A549 (cell line): ENCODE results near the gene DDX60. TPM values are rescaled to one million over a fixed set of nuclear protein-coding genes. Genes with fewer than 3 reads are reported as not detected.

Source experiments
- ATAC-seq, 2 experiments: fragments of 200-7000 bp in 1 of 2; fragments of >200 bp in 1 of 2; cut with Nextera tagmentation in 1 of 2; cut with Tn5 transposase in 1 of 2; 3 replicates each; pipeline versions ENCODE4 v1.8.0 to v1.9.1; 2018 to 2020; ENCODE audit warnings: mild to moderate bottlenecking in 1 of 2, moderate library complexity in 1 of 2
- CTCF ChIA-PET: fragments of 300-600 bp; sonication (Branson Sonifier 250); formaldehyde crosslinking; extraction: SDS; loops from one replicate; lab custom pipeline; 2021; ENCODE audit warnings: antibody characterized with exemption, inconsistent platforms; lab: Yijun Ruan, JAX
- POLR2A ChIA-PET: fragments of 350-600 bp; formaldehyde crosslinking; extraction: SDS; loops from one replicate; lab custom pipeline; 2021; ENCODE audit warnings: antibody characterized with exemption, inconsistent platforms; lab: Yijun Ruan, JAX
- DNase-seq, 2 experiments: peaks; one replicate each; pipeline versions ENCODE4 v3.0.0 to v3.0.0-alpha.2; 2011 to 2016; ENCODE audit warnings: low read depth in 1 of 2, low spot score in 1 of 2
- FAIRE-seq: peaks from 2 replicates; lab custom pipeline; 2011; peaks lifted over from hg19 to GRCh38; lab: Jason Lieb, UNC
- H3K27ac ChIP-seq, 2 experiments: fragments of >200 bp; sonication (Bioruptor Twin); formaldehyde crosslinking; 3 replicates each; pipeline ENCODE4 v1.5.1; 2016 to 2017
- H3K4me1 ChIP-seq: fragments of >200 bp; sonication (Bioruptor Twin); formaldehyde crosslinking; 3 replicates; pipeline ENCODE4 v1.6.1; 2016
- H3K4me2 ChIP-seq: fragments of >200 bp; sonication (Bioruptor Twin); formaldehyde crosslinking; 3 replicates; pipeline ENCODE4 v1.6.1; 2016
- H3K4me3 ChIP-seq: fragments of >200 bp; sonication (Bioruptor Twin); formaldehyde crosslinking; 3 replicates; pipeline ENCODE4 v1.5.1; 2016
- H3K9me3 ChIP-seq: fragments of >200 bp; sonication (Bioruptor Twin); formaldehyde crosslinking; 3 replicates; pipeline ENCODE4 v1.6.1; 2016
- BHLHE40 ChIP-seq: IDR thresholded peaks from 2 replicates; pipeline ENCODE4 v1.6.1; 2012; ENCODE audit warnings: low read depth, low read length, inconsistent platforms
- EHMT2 ChIP-seq: fragments of 200-600 bp; sonication (generic); IDR thresholded peaks from 2 replicates; pipeline ENCODE4 v1.6.1; 2016; ENCODE audit warnings: antibody characterized with exemption, low read depth, mild to moderate bottlenecking, moderate library complexity
- EP300 ChIP-seq, 2 experiments: fragments of >200 bp; sonication (Bioruptor Twin); formaldehyde crosslinking; IDR thresholded peaks; 2 replicates in 1 of 2; 3 replicates in 1 of 2; pipeline ENCODE4 v1.6.1; 2016 to 2017
- FOSB ChIP-seq: fragments of 250-450 bp; sonication (Bioruptor Pico); IDR thresholded peaks from 2 replicates; pipeline ENCODE4 v1.5.0; 2020; ENCODE audit warnings: mild to moderate bottlenecking, moderate library complexity
- FOXS1 ChIP-seq: fragments of 250-450 bp; sonication (Bioruptor Pico); IDR thresholded peaks from 2 replicates; pipeline ENCODE4 v1.5.0; 2020; ENCODE audit warnings: mild to moderate bottlenecking, moderate library complexity
- GATA3 ChIP-seq: IDR thresholded peaks from 2 replicates; pipeline ENCODE4 v1.6.1; 2012; ENCODE audit warnings: borderline replicate concordance
- HDAC2 ChIP-seq: fragments of 200-600 bp; sonication (generic); IDR thresholded peaks from 2 replicates; pipeline ENCODE4 v1.6.1; 2016
- HEYL ChIP-seq: fragments of 250-450 bp; sonication (Bioruptor Pico); IDR thresholded peaks from 2 replicates; pipeline ENCODE4 v1.8.0; 2021; ENCODE audit warnings: mild to moderate bottlenecking, moderate library complexity
- HOXA7 ChIP-seq: fragments of 250-450 bp; sonication (Bioruptor Pico); IDR thresholded peaks from 2 replicates; pipeline ENCODE4 v1.5.0; 2020; ENCODE audit warnings: mild to moderate bottlenecking, moderate library complexity
- JUN ChIP-seq, 2 experiments: fragments of >200 bp; sonication (Bioruptor Twin); formaldehyde crosslinking; IDR thresholded peaks; 2 replicates in 1 of 2; 3 replicates in 1 of 2; pipeline ENCODE4 v1.6.1; 2016 to 2017
- KDM1A ChIP-seq: fragments of 200-600 bp; sonication (generic); IDR thresholded peaks from 2 replicates; pipeline ENCODE4 v1.6.1; 2016; ENCODE audit warnings: low read depth, mild to moderate bottlenecking
- MAFK ChIP-seq: fragments of 450-650 bp; IDR thresholded peaks from 2 replicates; pipeline ENCODE4 v1.6.1; 2014; ENCODE audit not compliant: partially characterized antibody
- MYC ChIP-seq: IDR thresholded peaks from 2 replicates; pipeline ENCODE4 v1.6.1; 2012; ENCODE audit warnings: mild to moderate bottlenecking, inconsistent platforms, low read length, improper control_type of control experiment, borderline replicate concordance
- POLR2A ChIP-seq: IDR thresholded peaks from 2 replicates; pipeline ENCODE4 v1.6.1; 2012; ENCODE audit warnings: mild to moderate bottlenecking, low read length
- POLR2AphosphoS2 ChIP-seq: conservative IDR thresholded peaks from 2 replicates; pipeline ENCODE4 v1.6.1; 2012; ENCODE audit warnings: low read length, improper control_type of control experiment, inconsistent platforms
- RNF2 ChIP-seq: fragments of 200-600 bp; sonication (generic); IDR thresholded peaks from 2 replicates; pipeline ENCODE4 v1.6.1; 2016; ENCODE audit warnings: low read depth, mild to moderate bottlenecking, antibody characterized with exemption, moderate library complexity, borderline replicate concordance
- SMC3 ChIP-seq: fragments of >200 bp; sonication (Bioruptor Twin); formaldehyde crosslinking; IDR thresholded peaks from 3 replicates; pipeline ENCODE4 v1.6.1; 2018; ENCODE audit warnings: inconsistent platforms
- SREBF2 ChIP-seq: fragments of 450-650 bp; IDR thresholded peaks from 2 replicates; pipeline ENCODE4 v1.6.1; 2014; ENCODE audit warnings: mild to moderate bottlenecking, moderate library complexity
- ZFP36 ChIP-seq: fragments of 450-650 bp; IDR thresholded peaks from 2 replicates; pipeline ENCODE4 v1.6.1; 2014; ENCODE audit warnings: borderline replicate concordance; ENCODE audit not compliant: partially characterized antibody
- WGBS: methylation state at CpG from one replicate; pipeline ENCODE4 v1.1.6; 2017; ENCODE audit errors: missing lambda C conversion rate; 5-methylcytosine and 5-hydroxymethylcytosine counted together
- polyA plus RNA-seq, 4 experiments: library from polyadenylated mRNA; depleted of rRNA in 3 of 4; stranded (reverse); fragments of >200 nt; fragmentation: RNase III in 1 of 4; extraction: RNeasy Plus Mini Kit Qiagen cat#74134 plus additional on column Dnase treatment in 1 of 4; gene quantifications; 2 replicates in 3 of 4; 3 replicates in 1 of 4; pipeline ENCODE4 v1.2.3, GENCODE V29; 2011 to 2017
- TF ChIP-seq, protein P1 (sequence below): fragments of >200 bp; sonication (Bioruptor Twin); formaldehyde crosslinking; IDR thresholded peaks from 2 replicates; pipeline ENCODE4 v1.6.1; 2016
- TF ChIP-seq, protein P2 (sequence below): fragments of 450-650 bp; IDR thresholded peaks from 2 replicates; pipeline ENCODE4 v1.6.1; 2014; ENCODE audit warnings: antibody characterized with exemption
- TF ChIP-seq, protein P3 (sequence below): IDR thresholded peaks from 2 replicates; pipeline ENCODE4 v1.6.1; 2012; ENCODE audit warnings: low read depth, borderline replicate concordance
- TF ChIP-seq, protein P4 (sequence below): fragments of >200 bp; sonication (Bioruptor Twin); formaldehyde crosslinking; IDR thresholded peaks from 3 replicates; pipeline ENCODE4 v1.6.1; 2016
- TF ChIP-seq, protein P5 (sequence below): fragments of 250-450 bp; sonication (Bioruptor Pico); IDR thresholded peaks from 2 replicates; pipeline ENCODE4 v1.5.0; 2021; ENCODE audit warnings: mild to moderate bottlenecking, moderate library complexity, borderline replicate concordance

Gene DDX60
- polyA plus RNA-seq, 2 of the 4 experiments (the other 2 are of a cell fraction) = 1.6 to 4.4 TPM

DNA sequence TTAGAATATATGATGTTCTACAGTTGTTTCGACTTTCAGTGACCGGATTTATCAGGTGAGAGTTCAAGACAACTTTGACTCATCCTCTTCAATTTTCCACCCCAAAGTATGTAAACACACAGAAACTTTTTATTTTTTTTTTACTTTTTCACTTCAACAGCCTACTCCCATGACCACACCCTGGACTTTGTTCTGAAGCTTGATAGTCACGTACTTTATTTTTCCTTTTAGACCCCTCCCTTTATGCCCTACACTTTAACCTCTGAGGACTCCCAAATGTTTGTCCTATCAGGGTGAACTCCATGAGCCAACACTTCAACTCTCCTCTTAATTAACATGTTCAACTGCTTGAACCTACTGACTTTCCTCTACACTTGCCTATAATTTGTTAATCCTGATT, 2.5 kb upstream of the DDX60 start:
- CTCF ChIA-PET = no interaction called here

DNA sequence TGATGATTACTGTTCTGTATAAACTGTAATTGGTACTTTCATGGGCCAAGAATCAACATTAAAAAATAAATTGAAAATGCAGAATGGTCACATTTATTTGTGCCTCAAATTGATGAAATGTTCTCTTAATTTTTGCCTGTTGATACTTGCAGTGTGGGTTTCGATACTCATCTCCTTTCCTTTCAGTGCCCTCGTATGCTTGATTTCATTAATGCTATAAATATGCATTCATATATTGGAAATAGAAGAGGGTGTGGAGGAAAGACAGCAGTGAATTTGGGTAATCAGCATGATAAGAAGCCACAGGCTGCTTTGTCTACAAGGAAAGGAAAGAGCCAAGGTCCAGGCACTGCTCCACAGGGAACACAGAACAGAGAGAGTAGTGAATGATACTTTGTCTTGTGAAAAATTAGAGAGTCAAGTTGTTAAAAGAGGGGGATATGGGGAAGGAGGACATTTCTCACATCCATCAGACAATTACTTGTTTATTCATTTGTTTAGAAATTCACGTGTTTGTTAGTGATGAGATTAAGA, 1.0 kb upstream of the DDX60 start:
- DNase-seq = no peak
- TF ChIP-seq MAFK (no peak), HDAC2 (no peak), SMC3 (no peak), SREBF2 (no peak), JUN (IDR thresholded peaks at IDR 0.05) (no peak), RNF2 (no peak), HOXA7 (CRISPR knock-in tag) (no peak), KDM1A (no peak), EHMT2 (no peak), FOXS1 (CRISPR knock-in tag) (no peak), BHLHE40 (no peak), EP300 (IDR thresholded peaks at IDR 0.05) (no peak), POLR2A (no peak), HEYL (CRISPR knock-in tag) (no peak), GATA3 (no peak), ZFP36 (no peak)
- TF ChIP-seq, protein P1, sequence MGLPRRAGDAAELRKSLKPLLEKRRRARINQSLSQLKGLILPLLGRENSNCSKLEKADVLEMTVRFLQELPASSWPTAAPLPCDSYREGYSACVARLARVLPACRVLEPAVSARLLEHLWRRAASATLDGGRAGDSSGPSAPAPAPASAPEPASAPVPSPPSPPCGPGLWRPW = no peak
- TF ChIP-seq, protein P2, sequence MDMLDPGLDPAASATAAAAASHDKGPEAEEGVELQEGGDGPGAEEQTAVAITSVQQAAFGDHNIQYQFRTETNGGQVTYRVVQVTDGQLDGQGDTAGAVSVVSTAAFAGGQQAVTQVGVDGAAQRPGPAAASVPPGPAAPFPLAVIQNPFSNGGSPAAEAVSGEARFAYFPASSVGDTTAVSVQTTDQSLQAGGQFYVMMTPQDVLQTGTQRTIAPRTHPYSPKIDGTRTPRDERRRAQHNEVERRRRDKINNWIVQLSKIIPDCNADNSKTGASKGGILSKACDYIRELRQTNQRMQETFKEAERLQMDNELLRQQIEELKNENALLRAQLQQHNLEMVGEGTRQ = no peak
- TF ChIP-seq, protein P3, sequence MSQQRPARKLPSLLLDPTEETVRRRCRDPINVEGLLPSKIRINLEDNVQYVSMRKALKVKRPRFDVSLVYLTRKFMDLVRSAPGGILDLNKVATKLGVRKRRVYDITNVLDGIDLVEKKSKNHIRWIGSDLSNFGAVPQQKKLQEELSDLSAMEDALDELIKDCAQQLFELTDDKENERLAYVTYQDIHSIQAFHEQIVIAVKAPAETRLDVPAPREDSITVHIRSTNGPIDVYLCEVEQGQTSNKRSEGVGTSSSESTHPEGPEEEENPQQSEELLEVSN = no peak
- TF ChIP-seq, protein P4, sequence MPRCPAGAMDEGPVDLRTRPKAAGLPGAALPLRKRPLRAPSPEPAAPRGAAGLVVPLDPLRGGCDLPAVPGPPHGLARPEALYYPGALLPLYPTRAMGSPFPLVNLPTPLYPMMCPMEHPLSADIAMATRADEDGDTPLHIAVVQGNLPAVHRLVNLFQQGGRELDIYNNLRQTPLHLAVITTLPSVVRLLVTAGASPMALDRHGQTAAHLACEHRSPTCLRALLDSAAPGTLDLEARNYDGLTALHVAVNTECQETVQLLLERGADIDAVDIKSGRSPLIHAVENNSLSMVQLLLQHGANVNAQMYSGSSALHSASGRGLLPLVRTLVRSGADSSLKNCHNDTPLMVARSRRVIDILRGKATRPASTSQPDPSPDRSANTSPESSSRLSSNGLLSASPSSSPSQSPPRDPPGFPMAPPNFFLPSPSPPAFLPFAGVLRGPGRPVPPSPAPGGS = no peak
- no peak overlapping the region for H3K4me3 ChIP-seq
- 90% methylated on average over 3 of the region's 3 CpGs for WGBS
- ATAC-seq = no peak
- ChIA-PET POLR2A (no interaction called here), CTCF (interaction anchor here (1.3 kb wide), 1 partner anchor 16 kb away, joined by 3 read pairs; no protein-coding TSS in a partner anchor)
- H3K4me1 ChIP-seq = peaks cover 23% of the 10 kb centered on the region
- H3K9me3 ChIP-seq = no peaks in the 10 kb centered on the region
- H3K4me2 ChIP-seq = peak overlapping the region; percentile 99
- no peak for FAIRE-seq
- 0 out of 6 replicates have a peak overlapping the region, but pooled peaks of 1 of the 2 experiments have one; percentile 28 for H3K27ac ChIP-seq

More for the DNA sequence above, 2.5 kb upstream of the DDX60 start:
- WGBS = 34% methylated on average over 3 of the region's 3 CpGs
- DNase-seq (peak in 1 of 2 experiments; percentile 5), ATAC-seq (no peak)
- POLR2A ChIA-PET = no interaction called here
- H3K4me1 ChIP-seq = peaks cover 23% of the 10 kb centered on the region
- no peaks in the 10 kb centered on the region for H3K9me3 ChIP-seq
- TF ChIP-seq BHLHE40 = no peak
- TF ChIP-seq FOSB (CRISPR knock-in tag) = no peak
- TF ChIP-seq, protein P5, sequence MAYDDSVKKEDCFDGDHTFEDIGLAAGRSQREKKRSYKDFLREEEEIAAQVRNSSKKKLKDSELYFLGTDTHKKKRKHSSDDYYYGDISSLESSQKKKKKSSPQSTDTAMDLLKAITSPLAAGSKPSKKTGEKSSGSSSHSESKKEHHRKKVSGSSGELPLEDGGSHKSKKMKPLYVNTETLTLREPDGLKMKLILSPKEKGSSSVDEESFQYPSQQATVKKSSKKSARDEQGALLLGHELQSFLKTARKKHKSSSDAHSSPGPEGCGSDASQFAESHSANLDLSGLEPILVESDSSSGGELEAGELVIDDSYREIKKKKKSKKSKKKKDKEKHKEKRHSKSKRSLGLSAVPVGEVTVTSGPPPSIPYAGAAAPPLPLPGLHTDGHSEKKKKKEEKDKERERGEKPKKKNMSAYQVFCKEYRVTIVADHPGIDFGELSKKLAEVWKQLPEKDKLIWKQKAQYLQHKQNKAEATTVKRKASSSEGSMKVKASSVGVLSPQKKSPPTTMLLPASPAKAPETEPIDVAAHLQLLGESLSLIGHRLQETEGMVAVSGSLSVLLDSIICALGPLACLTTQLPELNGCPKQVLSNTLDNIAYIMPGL (CRISPR knock-in tag) = no peak
- no peak for TF ChIP-seq MYC
- no peak for TF ChIP-seq EP300 (IDR thresholded peaks at IDR 0.05)
- TF ChIP-seq, protein P1 = no peak
- TF ChIP-seq POLR2AphosphoS2 = no peak
- TF ChIP-seq, all 56 proteins: peak for 0
- FAIRE-seq = no peak
- Histone ChIP-seq H3K4me3 (no peak overlapping the region), H3K4me2 (peak overlapping the region; percentile 35; the same call in 2 of the 3 replicates), H3K27ac (no peak overlapping the region)
